Measurements from ENCODE around the gene CLEC1A.

DNA sequence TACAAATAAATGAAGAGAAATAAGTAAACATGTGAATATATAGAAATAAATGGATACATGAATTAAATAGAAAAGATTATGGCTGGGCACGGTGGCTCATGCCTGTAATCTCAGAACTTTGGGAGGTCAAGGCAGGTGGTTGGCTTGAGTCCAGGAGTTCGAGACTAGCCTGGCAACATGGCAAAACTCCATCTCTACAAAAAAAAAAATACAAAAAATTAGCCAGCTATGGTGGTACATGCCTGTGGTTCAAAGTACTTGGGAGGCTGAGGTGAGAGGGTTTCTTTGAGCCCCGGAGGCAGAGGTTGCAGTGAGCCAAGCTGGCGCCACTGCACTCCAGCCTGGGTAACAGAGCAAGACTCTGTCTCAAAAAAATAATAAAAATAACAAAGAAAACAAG, 36.3 kb upstream of the CLEC1A start:
- TF ChIP-seq CTCF (IDR thresholded peaks at IDR 0.05) (no peak), POLR2A (IDR thresholded peaks at IDR 0.05) (no peak)
